Effector memory CD4-positive, alpha-beta T cell (primary cell): Measurements from ENCODE around the gene ZMAT5.

Source experiments
- DNase-seq, 3 donors: peaks; one replicate each; pipeline ENCODE4 v3.0.0-alpha.2; 2020
- H3K27ac ChIP-seq: 2 replicates; pipeline ENCODE4 v1.7.0; 2013; ENCODE audit warnings: mild to moderate bottlenecking, low read length, moderate library complexity; ENCODE audit not compliant: insufficient read depth, poor library complexity, severe bottlenecking
- H3K27me3 ChIP-seq: replicated peaks from 2 replicates; pipeline ENCODE4 v1.7.0; 2013; ENCODE audit warnings: mild to moderate bottlenecking, low read length; ENCODE audit not compliant: insufficient read depth, control insufficient read depth, poor library complexity, severe bottlenecking
- H3K36me3 ChIP-seq: 2 replicates; pipeline ENCODE4 v1.7.0; 2013; ENCODE audit warnings: mild to moderate bottlenecking, low read length, moderate library complexity; ENCODE audit not compliant: control insufficient read depth, insufficient read depth
- H3K4me1 ChIP-seq: 2 replicates; pipeline ENCODE4 v1.7.0; 2013; ENCODE audit warnings: low read length, mild to moderate bottlenecking; ENCODE audit not compliant: control insufficient read depth, insufficient read depth, poor library complexity, severe bottlenecking
- H3K4me3 ChIP-seq: 2 replicates; pipeline ENCODE4 v1.7.0; 2013; ENCODE audit warnings: low read length, low read depth, mild to moderate bottlenecking; ENCODE audit not compliant: insufficient read depth, poor library complexity, severe bottlenecking
- H3K9me3 ChIP-seq: 2 replicates; pipeline ENCODE4 v1.7.0; 2013; ENCODE audit warnings: mild to moderate bottlenecking, low read length, moderate library complexity; ENCODE audit not compliant: control insufficient read depth

Gene ZMAT5

GRCh38 chr22:29744902-29745301, 21.9 kb downstream of the ZMAT5 start:
- no peaks in the 10 kb centered on the region for H3K4me1 ChIP-seq
- H3K4me3 ChIP-seq = no peak overlapping the region
- H3K27ac ChIP-seq = no peak overlapping the region
- peaks cover 23% of the 10 kb centered on the region for H3K36me3 ChIP-seq
- no peaks in the 10 kb centered on the region for H3K27me3 ChIP-seq
- no peaks in the 10 kb centered on the region for H3K9me3 ChIP-seq
- DNase-seq = no peak

DNA sequence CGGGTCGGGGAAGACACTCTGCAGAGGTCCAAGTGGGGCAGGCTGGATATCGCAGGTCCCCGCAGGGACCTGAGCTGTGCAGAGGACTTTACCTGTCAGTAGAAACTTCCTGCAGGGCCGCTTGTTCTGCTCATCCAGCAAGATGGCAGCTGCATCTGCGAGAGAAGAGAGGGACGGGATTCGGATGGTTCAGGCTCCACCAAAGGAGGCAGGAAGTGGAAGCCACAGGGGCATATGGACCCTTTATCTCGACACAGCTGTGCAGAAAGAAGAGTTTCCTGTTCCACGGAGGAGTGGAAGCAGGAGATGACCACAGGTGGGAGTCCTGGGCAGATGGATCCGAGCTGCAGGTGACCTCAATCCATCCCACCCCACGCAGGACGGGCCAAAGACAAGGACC, 24.5 kb downstream of the ZMAT5 start:
- Histone ChIP-seq H3K36me3 (peaks cover 26% of the 10 kb centered on the region), H3K4me1 (no peaks in the 10 kb centered on the region), H3K9me3 (no peaks in the 10 kb centered on the region), H3K4me3 (no peak overlapping the region), H3K27ac (no peak overlapping the region), H3K27me3 (no peaks in the 10 kb centered on the region)
- no peak for DNase-seq

GRCh38 chr22:29741926-29742325, 24.9 kb downstream of the ZMAT5 start:
- no peaks in the 10 kb centered on the region for H3K9me3 ChIP-seq
- H3K36me3 ChIP-seq = peaks cover 22% of the 10 kb centered on the region
- no peak for DNase-seq

DNA sequence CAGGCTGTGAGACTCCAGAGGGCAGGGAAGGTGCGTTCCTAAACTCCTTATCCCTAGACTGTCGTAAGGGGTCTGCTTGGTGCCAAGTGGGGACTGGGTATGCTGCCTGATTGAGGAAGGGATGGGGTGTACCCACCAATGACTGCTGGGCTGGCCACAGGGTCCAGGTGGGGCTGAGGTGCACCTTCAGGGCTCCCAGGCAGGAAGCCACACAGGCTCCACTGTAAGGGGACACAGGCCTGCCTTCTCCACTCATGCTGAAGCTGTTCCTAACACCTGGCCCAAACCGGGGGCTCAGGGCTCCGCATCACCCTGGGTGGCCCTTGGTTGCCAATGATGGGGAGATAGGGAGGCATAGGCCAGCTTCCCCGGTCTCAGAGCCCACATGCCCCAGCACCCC, 26.6 kb downstream of the ZMAT5 start:
- Histone ChIP-seq H3K4me1 (no peaks in the 10 kb centered on the region), H3K27ac (no peak overlapping the region), H3K36me3 (peaks cover 17% of the 10 kb centered on the region), H3K27me3 (no peaks in the 10 kb centered on the region), H3K4me3 (no peak overlapping the region), H3K9me3 (no peaks in the 10 kb centered on the region)
- DNase-seq = no peak

More at GRCh38 chr22:29741926-29742325, 24.9 kb downstream of the ZMAT5 start:
- Histone ChIP-seq H3K27me3 (no peaks in the 10 kb centered on the region), H3K27ac (no peak overlapping the region), H3K4me3 (no peak overlapping the region), H3K4me1 (no peaks in the 10 kb centered on the region)

GRCh38 chr22:29739346-29739875, 27.4 kb downstream of the ZMAT5 start:
- Histone ChIP-seq H3K4me1 (no peaks in the 10 kb centered on the region), H3K27ac (no peak overlapping the region), H3K4me3 (no peak overlapping the region), H3K9me3 (no peaks in the 10 kb centered on the region), H3K27me3 (no peaks in the 10 kb centered on the region), H3K36me3 (peaks cover 15% of the 10 kb centered on the region)
- DNase-seq = no peak

GRCh38 chr22:29738118-29738815, 28.5 kb downstream of the ZMAT5 start:
- Histone ChIP-seq H3K4me1 (no peaks in the 10 kb centered on the region), H3K27ac (no peak overlapping the region), H3K36me3 (peaks cover 21% of the 10 kb centered on the region), H3K9me3 (no peaks in the 10 kb centered on the region), H3K4me3 (no peak overlapping the region), H3K27me3 (no peaks in the 10 kb centered on the region)
- no peak for DNase-seq

DNA sequence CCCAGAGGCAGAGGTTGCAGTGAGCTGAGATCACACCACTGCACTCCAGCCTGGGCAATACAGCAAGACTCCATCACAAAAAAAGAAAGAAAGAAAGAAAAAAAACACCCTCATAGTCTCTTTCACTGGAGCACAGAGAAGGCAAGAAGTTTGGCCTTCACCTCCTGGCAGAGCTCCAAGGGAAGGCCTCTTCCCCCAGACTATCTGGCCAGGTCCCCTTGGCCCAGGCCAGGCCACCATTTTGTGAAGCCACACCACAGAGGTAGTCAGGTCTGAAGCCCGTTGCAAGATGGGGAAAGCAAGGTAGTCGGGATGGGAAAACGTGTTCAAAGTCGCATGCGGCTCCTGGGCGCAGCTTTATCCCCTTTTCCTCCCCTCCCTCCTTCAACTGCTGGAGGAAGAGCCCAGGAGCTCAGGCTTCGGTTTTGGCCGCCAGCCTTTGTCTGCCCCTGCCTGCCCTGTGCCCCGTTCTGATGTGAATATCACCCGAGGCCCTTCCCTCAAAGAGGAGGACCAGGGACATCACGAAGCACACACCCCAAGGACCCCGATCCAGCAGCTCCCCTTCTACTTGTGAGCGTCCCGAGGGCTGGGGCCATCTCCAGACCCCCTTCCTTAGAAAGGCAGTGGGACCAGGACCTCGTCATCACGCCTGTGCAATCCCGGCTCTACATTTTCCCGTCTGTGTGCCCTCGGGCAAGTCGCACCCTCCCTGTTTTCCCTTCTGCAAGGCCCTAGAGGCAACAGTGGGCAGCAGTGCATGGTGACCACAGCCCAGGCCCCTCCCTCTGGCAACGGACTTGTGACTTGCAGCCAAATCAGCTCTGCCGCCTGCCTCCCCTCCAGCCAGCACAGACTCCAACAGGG, 29.3 kb downstream of the ZMAT5 start:
- Histone ChIP-seq H3K36me3 (peaks cover 21% of the 10 kb centered on the region), H3K27me3 (no peaks in the 10 kb centered on the region), H3K4me1 (no peaks in the 10 kb centered on the region), H3K9me3 (no peaks in the 10 kb centered on the region), H3K4me3 (no peak overlapping the region), H3K27ac (no peak overlapping the region)
- no peak for DNase-seq

GRCh38 chr22:29735416-29735815, 31.4 kb downstream of the ZMAT5 start:
- H3K27ac ChIP-seq = no peak overlapping the region
- no peaks in the 10 kb centered on the region for H3K9me3 ChIP-seq
- DNase-seq = no peak
- H3K4me3 ChIP-seq = no peak overlapping the region
- H3K4me1 ChIP-seq = no peaks in the 10 kb centered on the region
- peaks cover 19% of the 10 kb centered on the region for H3K36me3 ChIP-seq
- H3K27me3 ChIP-seq = no peaks in the 10 kb centered on the region

DNA sequence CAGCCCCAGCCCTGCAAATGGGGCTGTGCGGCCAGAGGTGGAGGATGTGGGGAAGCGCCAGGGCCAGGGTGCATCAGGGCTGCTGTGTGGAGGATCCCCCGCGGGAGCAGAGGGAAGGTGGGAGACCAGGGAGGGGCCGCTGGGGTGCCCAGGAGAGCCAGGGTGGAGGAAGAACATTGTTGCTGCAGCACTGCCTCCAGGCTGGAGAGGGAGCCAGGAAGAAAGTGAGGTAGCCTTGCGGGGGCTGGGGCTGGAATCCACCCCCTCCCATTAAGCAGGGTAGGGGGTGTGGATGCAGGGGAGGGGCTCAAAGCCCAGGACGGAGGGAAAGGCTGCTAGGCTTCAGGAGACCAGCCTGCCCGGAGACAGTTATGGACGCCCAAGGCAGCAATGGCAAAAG, 32.0 kb downstream of the ZMAT5 start:
- Histone ChIP-seq H3K27me3 (no peaks in the 10 kb centered on the region), H3K4me3 (no peak overlapping the region), H3K4me1 (no peaks in the 10 kb centered on the region), H3K36me3 (peaks cover 17% of the 10 kb centered on the region), H3K9me3 (no peaks in the 10 kb centered on the region), H3K27ac (no peak overlapping the region)
- no peak for DNase-seq

DNA sequence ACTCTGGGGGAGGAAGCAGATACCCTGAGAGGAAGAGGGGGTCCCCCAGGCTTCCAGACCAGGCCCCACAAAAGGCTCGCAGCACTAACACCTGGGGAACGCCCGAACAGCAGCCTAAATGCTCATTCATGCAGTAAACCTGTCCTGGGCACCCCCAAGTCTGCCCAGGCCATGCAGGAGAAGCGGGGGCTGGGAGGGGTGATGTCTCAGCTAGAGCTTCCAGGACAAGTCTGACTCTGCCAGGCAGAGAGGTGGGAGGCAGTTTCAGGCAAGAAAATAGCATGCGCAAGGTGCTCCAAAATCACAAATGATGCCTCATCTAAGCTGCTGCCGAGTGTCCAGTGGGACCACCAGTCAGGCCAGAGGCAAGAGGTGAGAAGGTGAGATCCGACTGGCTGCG, 32.4 kb downstream of the ZMAT5 start:
- no peak for DNase-seq
- H3K4me1 ChIP-seq = no peaks in the 10 kb centered on the region
- no peaks in the 10 kb centered on the region for H3K9me3 ChIP-seq
- no peak overlapping the region for H3K4me3 ChIP-seq
- peaks cover 13% of the 10 kb centered on the region for H3K36me3 ChIP-seq
- no peaks in the 10 kb centered on the region for H3K27me3 ChIP-seq
- no peak overlapping the region for H3K27ac ChIP-seq
